Gastrocnemius medialis (tissue), 4 donors: ENCODE data around the gene RASAL3.

Experiments
- CTCF ChIP-seq, 5 experiments: fragments of 450-650 bp in 3 of 5; fragments of 200-600 bp in 2 of 5; sonication (generic) in 2 of 5; IDR thresholded peaks in 4 of 5; conservative IDR thresholded peaks in 1 of 5; 1 replicate in 4 of 5; 2 replicates in 1 of 5; pipeline ENCODE4 v1.5.1; 2016 to 2019; ENCODE audit warnings: antibody characterized with exemption in 5 of 5, mild to moderate bottlenecking in 3 of 5, moderate library complexity in 3 of 5
- POLR2A ChIP-seq, 2 donors: fragments of 450-650 bp; IDR thresholded peaks; one replicate each; pipeline ENCODE4 v1.6.1; 2017; ENCODE audit warnings: antibody characterized with exemption in 2 of 2, mild to moderate bottlenecking in 2 of 2, moderate library complexity in 2 of 2

- TF ChIP-seq CTCF (IDR thresholded peaks at IDR 0.05 in 4 of 5, conservative IDR thresholded peaks at IDR 0.05 in 1 of 5), result no peak
- TF ChIP-seq POLR2A (IDR thresholded peaks at IDR 0.05), result no peak
These were observed at the start of gene RASAL3 for GRCh38 chr19:15464394-15465385.
